Gastrocnemius medialis (tissue), 4 donors: ENCODE measurements around the gene AEBP1.

Source experiments
- POLR2A ChIP-seq, 2 donors: fragments of 450-650 bp; IDR thresholded peaks; one replicate each; pipeline ENCODE4 v1.6.1; 2017; ENCODE audit warnings: antibody characterized with exemption in 2 of 2, mild to moderate bottlenecking in 2 of 2, moderate library complexity in 2 of 2
- TF ChIP-seq, protein P1 (sequence below), 5 experiments: fragments of 450-650 bp in 3 of 5; fragments of 200-600 bp in 2 of 5; sonication (generic) in 2 of 5; IDR thresholded peaks in 4 of 5; conservative IDR thresholded peaks in 1 of 5; 1 replicate in 4 of 5; 2 replicates in 1 of 5; pipeline ENCODE4 v1.5.1; 2016 to 2019; ENCODE audit warnings: antibody characterized with exemption in 5 of 5, mild to moderate bottlenecking in 3 of 5, moderate library complexity in 3 of 5

DNA sequence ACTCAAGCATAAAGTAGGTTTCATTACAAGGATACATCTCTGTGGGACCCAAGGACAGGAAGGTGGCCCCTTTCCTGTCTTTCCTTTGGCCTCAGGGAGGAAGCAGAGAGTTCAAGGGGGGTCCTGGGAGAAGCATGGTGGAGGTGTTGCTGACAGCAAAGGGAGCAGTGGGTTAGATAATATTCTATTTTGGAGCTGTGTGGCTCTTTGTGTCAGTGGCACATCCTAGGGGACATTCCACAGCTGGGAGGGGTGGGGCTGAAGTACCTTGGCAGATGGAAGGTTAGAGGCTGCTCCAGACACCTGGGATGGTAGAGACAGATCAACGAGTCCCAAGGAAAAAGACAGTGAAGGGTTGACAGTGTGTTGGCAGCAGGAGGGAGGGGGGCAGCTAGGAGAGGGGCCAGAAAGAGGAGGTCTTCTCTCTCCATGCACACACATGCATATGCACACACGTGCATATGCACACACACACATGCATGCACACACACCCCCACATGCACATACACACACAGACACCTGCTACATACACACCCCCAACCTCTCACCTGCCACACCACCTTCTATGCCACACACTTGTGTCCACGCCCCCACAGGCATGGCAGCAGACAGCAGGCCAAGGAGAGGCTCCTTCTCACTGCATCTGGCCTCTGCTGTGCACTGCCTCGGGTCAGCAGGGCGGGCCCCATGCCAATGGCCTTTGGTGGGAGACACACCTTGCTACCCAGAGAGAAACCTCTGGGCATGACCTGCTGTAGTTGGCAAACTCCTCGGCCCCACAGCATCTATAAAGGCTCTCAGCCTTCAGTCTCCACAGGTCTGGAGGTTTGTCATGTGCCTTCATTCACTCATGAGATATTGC, 24.8 kb downstream of the AEBP1 start:
- TF ChIP-seq, protein P1, sequence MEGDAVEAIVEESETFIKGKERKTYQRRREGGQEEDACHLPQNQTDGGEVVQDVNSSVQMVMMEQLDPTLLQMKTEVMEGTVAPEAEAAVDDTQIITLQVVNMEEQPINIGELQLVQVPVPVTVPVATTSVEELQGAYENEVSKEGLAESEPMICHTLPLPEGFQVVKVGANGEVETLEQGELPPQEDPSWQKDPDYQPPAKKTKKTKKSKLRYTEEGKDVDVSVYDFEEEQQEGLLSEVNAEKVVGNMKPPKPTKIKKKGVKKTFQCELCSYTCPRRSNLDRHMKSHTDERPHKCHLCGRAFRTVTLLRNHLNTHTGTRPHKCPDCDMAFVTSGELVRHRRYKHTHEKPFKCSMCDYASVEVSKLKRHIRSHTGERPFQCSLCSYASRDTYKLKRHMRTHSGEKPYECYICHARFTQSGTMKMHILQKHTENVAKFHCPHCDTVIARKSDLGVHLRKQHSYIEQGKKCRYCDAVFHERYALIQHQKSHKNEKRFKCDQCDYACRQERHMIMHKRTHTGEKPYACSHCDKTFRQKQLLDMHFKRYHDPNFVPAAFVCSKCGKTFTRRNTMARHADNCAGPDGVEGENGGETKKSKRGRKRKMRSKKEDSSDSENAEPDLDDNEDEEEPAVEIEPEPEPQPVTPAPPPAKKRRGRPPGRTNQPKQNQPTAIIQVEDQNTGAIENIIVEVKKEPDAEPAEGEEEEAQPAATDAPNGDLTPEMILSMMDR (IDR thresholded peaks at IDR 0.05 in 4 of 5, conservative IDR thresholded peaks at IDR 0.05 in 1 of 5): no peak
- TF ChIP-seq POLR2A (IDR thresholded peaks at IDR 0.05): no peak
